Measurements from ENCODE around the gene TCEA3. TPM values are rescaled to one million over a fixed set of nuclear protein-coding genes. Genes with fewer than 3 reads are reported as not detected.

TCEA3 gene
- total RNA-seq, 3 donors from 2014 or later (not counting 1 experiment from before 2014, with no cell fraction given) = 0.75 to 1.5 (median 0.94) TPM

- H3K4me3 Mint-ChIP-seq = no peak overlapping the region
- H3K27me3 Mint-ChIP-seq (ENCODE audit: low read depth in 2 of 2) = peaks cover 5 to 7% of the 10 kb centered on the region in 2 donors
- Histone ChIP-seq H3K27me3 (ENCODE audit: control insufficient read depth, insufficient read depth, low read length) (no peaks in the 10 kb centered on the region), H3K27ac (ENCODE audit: low read length) (no peak overlapping the region), H3K36me3 (ENCODE audit: control insufficient read depth, insufficient read depth, low read length) (no peaks in the 10 kb centered on the region), H3K4me1 (ENCODE audit: control insufficient read depth, insufficient read depth, low read length) (no peaks in the 10 kb centered on the region), H3K9me3 (ENCODE audit: control insufficient read depth, insufficient read depth, low read length) (no peaks in the 10 kb centered on the region), H3K4me3 (ENCODE audit: low read length) (no peak overlapping the region)
- H3K27ac Mint-ChIP-seq = no peak overlapping the region
- H3K9me3 Mint-ChIP-seq = no peaks in the 10 kb centered on the region
- TF ChIP-seq CTCF (IDR thresholded peaks at IDR 0.05) = no peak
- no peaks in the 10 kb centered on the region for H3K36me3 Mint-ChIP-seq
- ATAC-seq (no peak), DNase-seq (no peak)
- 83% methylated on average over 4 of the region's 4 CpGs for WGBS (ENCODE audit: insufficient coverage)
- no peaks in the 10 kb centered on the region for H3K4me1 Mint-ChIP-seq
- intact Hi-C loops (cut with micrococcal nuclease) = no loop called here
Measured at GRCh38 chr1:23471473-23472075, 47.0 kb upstream of the TCEA3 start.

- Mint-ChIP-seq H3K27me3 (ENCODE audit: low read depth in 2 of 2) (peaks cover 0 to 4% of the 10 kb centered on the region in 2 donors), H3K36me3 (no peaks in the 10 kb centered on the region), H3K4me1 (no peaks in the 10 kb centered on the region), H3K9me3 (no peaks in the 10 kb centered on the region), H3K27ac (no peak overlapping the region), H3K4me3 (no peak overlapping the region)
- TF ChIP-seq CTCF (IDR thresholded peaks at IDR 0.05) = no peak
- Histone ChIP-seq H3K9me3 (ENCODE audit: control insufficient read depth, insufficient read depth, low read length) (no peaks in the 10 kb centered on the region), H3K4me1 (ENCODE audit: control insufficient read depth, insufficient read depth, low read length) (no peaks in the 10 kb centered on the region), H3K36me3 (ENCODE audit: control insufficient read depth, insufficient read depth, low read length) (no peaks in the 10 kb centered on the region), H3K27me3 (ENCODE audit: control insufficient read depth, insufficient read depth, low read length) (no peaks in the 10 kb centered on the region), H3K27ac (ENCODE audit: low read length) (no peak overlapping the region), H3K4me3 (ENCODE audit: low read length) (no peak overlapping the region)
- intact Hi-C loops (cut with micrococcal nuclease) = no loop called here
- DNase-seq = no peak
- WGBS (ENCODE audit: insufficient coverage) = 89% methylated on average over 12 of the region's 12 CpGs
- ATAC-seq = no peak
Measured at GRCh38 chr1:23470282-23471070, 45.9 kb upstream of the TCEA3 start.

GRCh38 chr1:23469372-23469982, 44.9 kb upstream of the TCEA3 start:
- no peak overlapping the region for H3K27ac ChIP-seq (ENCODE audit: low read length)

More at GRCh38 chr1:23469372-23469982, 44.9 kb upstream of the TCEA3 start:
- Mint-ChIP-seq H3K27ac (no peak overlapping the region), H3K27me3 (ENCODE audit: low read depth in 2 of 2) (peaks cover 0 to 4% of the 10 kb centered on the region in 2 donors), H3K4me3 (no peak overlapping the region), H3K36me3 (no peaks in the 10 kb centered on the region), H3K4me1 (no peaks in the 10 kb centered on the region), H3K9me3 (no peaks in the 10 kb centered on the region)
- H3K4me3 ChIP-seq (ENCODE audit: low read length) = no peak overlapping the region
- no peak for TF ChIP-seq CTCF (IDR thresholded peaks at IDR 0.05)
- WGBS (ENCODE audit: insufficient coverage) = 75% methylated on average over 3 of the region's 5 CpGs
- no peaks in the 10 kb centered on the region for H3K36me3 ChIP-seq (ENCODE audit: control insufficient read depth, insufficient read depth, low read length)
- intact Hi-C loops (cut with micrococcal nuclease) = no loop called here
- H3K27me3 ChIP-seq (ENCODE audit: control insufficient read depth, insufficient read depth, low read length) = no peaks in the 10 kb centered on the region
- ATAC-seq (no peak), DNase-seq (no peak)
- H3K9me3 ChIP-seq (ENCODE audit: control insufficient read depth, insufficient read depth, low read length) = no peaks in the 10 kb centered on the region
- no peaks in the 10 kb centered on the region for H3K4me1 ChIP-seq (ENCODE audit: control insufficient read depth, insufficient read depth, low read length)
